K562 (cell line): Measurements from ENCODE around the gene ASIC5. TPM values are rescaled to one million over a fixed set of nuclear protein-coding genes. Genes with fewer than 3 reads are reported as not detected.

ENCODE experiments used
- ATAC-seq: fragments of 200-7000 bp; cut with Tn5 transposase; 3 replicates; pipeline ENCODE4 v1.9.1; 2020; ENCODE audit warnings: moderate library complexity
- BruUV-seq: library from RNA; stranded (reverse); fragments of 400-500 nt; replicated peaks from 2 replicates; lab custom pipeline; 2021; lab: Mats Ljungman, UMichigan
- CTCF ChIA-PET: fragments of 300-600 bp; formaldehyde crosslinking; extraction: SDS; loops from one replicate; lab custom pipeline; 2021; ENCODE audit warnings: low intra/inter-chr PET ratio; lab: Yijun Ruan, JAX
- POLR2A ChIA-PET: fragments of 300-600, 350-650 bp; sonication (Branson Sonifier 250); formaldehyde crosslinking; extraction: SDS; loops from one replicate; lab custom pipeline; 2021; ENCODE audit warnings: antibody characterized with exemption, inconsistent platforms; lab: Yijun Ruan, JAX
- DNase-seq, 4 experiments: peaks; one replicate each; pipeline versions ENCODE4 v3.0.0 to v3.0.0-alpha.2; 2011 to 2018; ENCODE audit warnings: low spot score in 3 of 4, mixed read lengths in 3 of 4; ENCODE audit errors: extremely low read depth in 1 of 4
- FAIRE-seq: peaks from 2 replicates; lab custom pipeline; 2011; peaks lifted over from hg19 to GRCh38; lab: Jason Lieb, UNC
- H2AFZ ChIP-seq: 2 replicates; pipeline ENCODE4 v1.6.0; 2011; ENCODE audit warnings: low read depth, low read length, control low read depth, inconsistent platforms
- H3K27ac ChIP-seq: fragments of 200-600 bp; 3 replicates; pipeline ENCODE4 v1.8.0; 2011; ENCODE audit warnings: low read depth, mild to moderate bottlenecking, control low read depth, inconsistent platforms, low read length, moderate library complexity, mixed read lengths; ENCODE audit errors: extremely low read depth
- H3K27me3 ChIP-seq, 2 experiments: fragments of 300-600 bp in 1 of 2; 2 replicates in 1 of 2; 3 replicates in 1 of 2; pipeline versions ENCODE4 v1.6.0 to v1.8.0; 2011; ENCODE audit warnings: inconsistent platforms in 2 of 2, low read length in 2 of 2, mild to moderate bottlenecking in 1 of 2, mixed read lengths in 1 of 2, moderate library complexity in 1 of 2; ENCODE audit not compliant: control insufficient read depth in 2 of 2, insufficient read depth in 2 of 2
- H3K36me3 ChIP-seq: fragments of 300-600 bp; 3 replicates; pipeline ENCODE4 v1.8.0; 2011; ENCODE audit warnings: mild to moderate bottlenecking, low read length, inconsistent platforms; ENCODE audit not compliant: control insufficient read depth, insufficient read depth
- H3K4me1 ChIP-seq, 2 experiments: fragments of 200-600 bp in 1 of 2; replicated peaks in 1 of 2; 2 replicates in 1 of 2; 3 replicates in 1 of 2; pipeline versions ENCODE4 v1.5.1 to v1.8.0; 2011; ENCODE audit warnings: inconsistent platforms in 2 of 2, low read length in 2 of 2, mild to moderate bottlenecking in 1 of 2, mixed read lengths in 1 of 2, moderate library complexity in 1 of 2; ENCODE audit not compliant: control insufficient read depth in 2 of 2, insufficient read depth in 2 of 2
- H3K4me2 ChIP-seq: 2 replicates; pipeline ENCODE4 v1.6.1; 2011; ENCODE audit warnings: low read length, control low read depth, inconsistent platforms, mixed read lengths; ENCODE audit not compliant: insufficient read depth
- H3K4me3 ChIP-seq: fragments of 200-600 bp; sonication (generic), shearing (Covaris generic); 2 replicates; pipeline ENCODE4 v1.5.1; 2016; ENCODE audit warnings: control low read depth, inconsistent platforms
- H3K79me2 ChIP-seq: fragments of 200-600 bp; 3 replicates; pipeline ENCODE4 v1.8.0; 2011; ENCODE audit warnings: low read length, inconsistent platforms; ENCODE audit not compliant: control insufficient read depth, insufficient read depth
- H3K9ac ChIP-seq, 2 experiments: 2 replicates each; pipeline versions ENCODE4 v1.6.0 to v1.6.1; 2011; ENCODE audit warnings: low read depth in 2 of 2, low read length in 2 of 2, control low read depth in 1 of 2, inconsistent platforms in 1 of 2, mild to moderate bottlenecking in 1 of 2, mixed read lengths in 1 of 2; ENCODE audit not compliant: insufficient read depth in 1 of 2
- H3K9me1 ChIP-seq: one replicate; pipeline ENCODE4 v1.6.0; 2011; ENCODE audit warnings: inconsistent platforms, mild to moderate bottlenecking, low read length, moderate library complexity; ENCODE audit not compliant: control insufficient read depth, insufficient read depth
- H3K9me3 ChIP-seq: replicated peaks from 2 replicates; pipeline ENCODE4 v1.5.1; 2011; ENCODE audit warnings: low read depth, low read length, inconsistent platforms; ENCODE audit not compliant: control insufficient read depth, insufficient read depth
- H4K20me1 ChIP-seq: replicated peaks from 2 replicates; pipeline ENCODE4 v1.6.1; 2011; ENCODE audit warnings: low read length, inconsistent platforms, mixed read lengths; ENCODE audit not compliant: control insufficient read depth, insufficient read depth
- ATF4 ChIP-seq: fragments of 450-650 bp; formaldehyde crosslinking; IDR thresholded peaks from 2 replicates; pipeline ENCODE4 v1.4.0; 2022; ENCODE audit warnings: mild to moderate bottlenecking, moderate library complexity
- C11orf30 ChIP-seq: fragments of 450-650 bp; IDR thresholded peaks from 2 replicates; pipeline ENCODE4 v1.6.1; 2016; ENCODE audit warnings: low read depth, mild to moderate bottlenecking
- HMGN3 ChIP-seq: IDR thresholded peaks from 2 replicates; pipeline ENCODE4 v1.6.1; 2011; ENCODE audit warnings: borderline replicate concordance, low read depth, mild to moderate bottlenecking, mixed read lengths, low read length; ENCODE audit not compliant: insufficient read length; ENCODE audit errors: extremely low read depth
- JUNB ChIP-seq: fragments of 450-650 bp; formaldehyde crosslinking; conservative IDR thresholded peaks from 2 replicates; pipeline ENCODE4 v1.4.0; 2020; ENCODE audit warnings: mild to moderate bottlenecking
- KAT7 ChIP-seq: sonication (generic); formaldehyde crosslinking; IDR thresholded peaks from 2 replicates; pipeline ENCODE4 v1.8.0; 2022; ENCODE audit warnings: missing genetic modification reagents, mild to moderate bottlenecking, borderline replicate concordance
- MAX ChIP-seq: sonication (generic); formaldehyde crosslinking; IDR thresholded peaks from 2 replicates; pipeline ENCODE4 v1.9.0; 2022; ENCODE audit warnings: mild to moderate bottlenecking, missing genetic modification reagents
- NFATC3 ChIP-seq: fragments of 450-650 bp; IDR thresholded peaks from 2 replicates; pipeline ENCODE4 v1.6.1; 2017; ENCODE audit warnings: mild to moderate bottlenecking
- POLR2B ChIP-seq: fragments of 450-650 bp; IDR thresholded peaks from 2 replicates; pipeline ENCODE4 v1.6.1; 2018; ENCODE audit warnings: low read depth; ENCODE audit not compliant: partially characterized antibody
- SIRT6 ChIP-seq: IDR thresholded peaks from one replicate; pipeline ENCODE4 v1.6.1; 2012; ENCODE audit warnings: low read depth, mild to moderate bottlenecking, control low read depth, inconsistent platforms, low read length, moderate library complexity
- ZBTB12 ChIP-seq: fragments of 250-450 bp; sonication (Bioruptor Pico); IDR thresholded peaks from 2 replicates; pipeline ENCODE4 v1.4.0; 2020
- ZNF274 ChIP-seq: IDR thresholded peaks from 2 replicates; pipeline ENCODE4 v1.6.1; 2011; ENCODE audit warnings: low read depth, mild to moderate bottlenecking, low read length, moderate library complexity, borderline replicate concordance
- ZNF699 ChIP-seq: fragments of 250-450 bp; sonication (Bioruptor Pico); IDR thresholded peaks from 2 replicates; pipeline ENCODE4 v1.8.0; 2021; ENCODE audit warnings: mild to moderate bottlenecking, moderate library complexity; ENCODE audit not compliant: insufficient replicate concordance
- ZNF778 ChIP-seq: fragments of 450-650 bp; formaldehyde crosslinking; IDR thresholded peaks from 2 replicates; pipeline ENCODE4 v1.4.0; 2020; ENCODE audit warnings: mild to moderate bottlenecking, moderate library complexity
- ZNF79 ChIP-seq: fragments of 250-450 bp; sonication (Bioruptor Pico); IDR thresholded peaks from 2 replicates; pipeline ENCODE4 v1.4.0; 2020; ENCODE audit warnings: low read depth, mild to moderate bottlenecking, moderate library complexity
- WGBS: fragments of 100-300 bp; shearing (Covaris generic); methylation state at CpG from one replicate; pipeline ENCODE4 v1.1.6; 2016; ENCODE audit warnings: low coverage, mixed read lengths; ENCODE audit not compliant: insufficient coverage; ENCODE audit errors: missing lambda C conversion rate; 5-methylcytosine and 5-hydroxymethylcytosine counted together
- in situ Hi-C: fragments of 300-500 bp; cut with MboI; formaldehyde crosslinking; loops from 4 replicates; pipeline ENCODE4 v1.15.0; 2018; ENCODE audit warnings: inconsistent platforms, mixed read lengths
- intact Hi-C: fragments of 100-400 bp; cut with micrococcal nuclease; formaldehyde crosslinking; loops from 2 replicates; pipeline ENCODE4 v1.14.2; 2022
- polyA plus RNA-seq, 8 experiments: library from polyadenylated mRNA; depleted of rRNA in 4 of 8; stranded (reverse) in 5 of 8; unstranded in 3 of 8; fragments of >200 nt; fragmentation: Nextera tagmentation in 2 of 8; fragmentation: Illumina TruSeq in 1 of 8; extraction: Ambion mirVana in 2 of 8; extraction: Trizol in 1 of 8; gene quantifications; 2 replicates each; pipeline versions ENCODE4 v1.2.1 to v1.2.3, GENCODE V29; 2011 to 2014; ENCODE audit warnings: inconsistent platforms in 1 of 8, missing spikeins in 1 of 8
- total RNA-seq, 7 experiments: library from RNA; depleted of rRNA in 6 of 7; stranded (reverse); fragments of >200 nt in 6 of 7; fragmentation: Illumina TruSeq in 2 of 7; extraction: Trizol in 2 of 7; gene quantifications; 2 replicates each; pipeline versions ENCODE4 v1.2.1 to v1.2.3, GENCODE V29; 2011 to 2021; ENCODE audit warnings: low replicate concordance in 1 of 7
- TF ChIP-seq, protein P1 (sequence below): IDR thresholded peaks from 2 replicates; pipeline ENCODE4 v1.6.1; 2011; ENCODE audit not compliant: insufficient read length; ENCODE audit errors: extremely low read depth

ASIC5 gene
- total and polyA plus RNA-seq, 9 of the 15 experiments (the other 6 are each of a cell fraction or from before 2014, with no cell fraction given) = not detected

- intact Hi-C loops = no loop called here
- Histone ChIP-seq H3K4me3 (no peak overlapping the region), H4K20me1 (no peaks in the 10 kb centered on the region), H3K9ac (no peak overlapping the region), H3K27ac (no peak overlapping the region), H3K4me1 (no peaks in the 10 kb centered on the region), H3K79me2 (no peaks in the 10 kb centered on the region), H3K9me3 (no peaks in the 10 kb centered on the region), H3K9me1 (no peaks in the 10 kb centered on the region), H3K27me3 (no peaks in the 10 kb centered on the region), H2AFZ (no peak overlapping the region), H3K4me2 (no peak overlapping the region), H3K36me3 (no peaks in the 10 kb centered on the region)
- in situ Hi-C loops = no loop called here
- ATAC-seq (no peak), DNase-seq (no peak), FAIRE-seq (no peak)
- POLR2A ChIA-PET = no interaction called here
- 0% methylated on average over 1 of the region's 1 CpG for WGBS
- TF ChIP-seq C11orf30 (no peak), POLR2B (no peak), ATF4 (CRISPR knock-in tag) (no peak), JUNB (no peak), ZNF699 (CRISPR knock-in tag) (no peak), HMGN3 (no peak), MAX (CRISPR knock-in tag) (no peak), SIRT6 (no peak), ZNF274 (no peak), ZNF778 (CRISPR knock-in tag) (no peak), KAT7 (CRISPR knock-in tag) (no peak), ZBTB12 (CRISPR knock-in tag) (no peak), NFATC3 (no peak), ZNF79 (CRISPR knock-in tag) (no peak)
- TF ChIP-seq, protein P1, sequence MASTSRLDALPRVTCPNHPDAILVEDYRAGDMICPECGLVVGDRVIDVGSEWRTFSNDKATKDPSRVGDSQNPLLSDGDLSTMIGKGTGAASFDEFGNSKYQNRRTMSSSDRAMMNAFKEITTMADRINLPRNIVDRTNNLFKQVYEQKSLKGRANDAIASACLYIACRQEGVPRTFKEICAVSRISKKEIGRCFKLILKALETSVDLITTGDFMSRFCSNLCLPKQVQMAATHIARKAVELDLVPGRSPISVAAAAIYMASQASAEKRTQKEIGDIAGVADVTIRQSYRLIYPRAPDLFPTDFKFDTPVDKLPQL = no peak
- no TSS peak for BruUV-seq
- CTCF ChIA-PET = no interaction called here
Observed at GRCh38 chr4:155794589-155795236, 71.4 kb downstream of the ASIC5 start.
